Small intestine (tissue), 7 donors: ENCODE data around the gene HNRNPR. TPM values are rescaled to one million over a fixed set of nuclear protein-coding genes. Genes with fewer than 3 reads are reported as not detected.
A peak's percentile ranks its signal among the peaks of the same experiment; 100 is the strongest.

Source experiments
- DNase-seq, 2 donors: peaks; one replicate each; pipeline versions ENCODE4 v3.0.0 to v3.0.0-alpha.2; 2013
- FAIRE-seq: peaks from 2 replicates; lab custom pipeline; 2012; peaks lifted over from hg19 to GRCh38; lab: Jason Lieb, UNC
- H3K27ac ChIP-seq, 3 donors: one replicate each; pipeline ENCODE4 v1.5.1; 2013; ENCODE audit warnings: low read length in 2 of 3, mild to moderate bottlenecking in 2 of 3, control low read depth in 1 of 3, inconsistent platforms in 1 of 3, low read depth in 1 of 3, moderate library complexity in 1 of 3
- H3K27me3 ChIP-seq, 3 donors: one replicate each; pipeline ENCODE4 v1.6.1; 2013; ENCODE audit warnings: low read length in 3 of 3, inconsistent platforms in 1 of 3; ENCODE audit not compliant: control insufficient read depth in 3 of 3, insufficient read depth in 3 of 3
- H3K36me3 ChIP-seq, 3 donors: one replicate each; pipeline ENCODE4 v1.6.1; 2013; ENCODE audit warnings: low read length in 3 of 3, inconsistent platforms in 1 of 3, low read depth in 1 of 3, mild to moderate bottlenecking in 1 of 3, moderate library complexity in 1 of 3; ENCODE audit not compliant: control insufficient read depth in 3 of 3, insufficient read depth in 2 of 3
- H3K4me1 ChIP-seq, 3 donors: one replicate each; pipeline ENCODE4 v1.6.1; 2013; ENCODE audit warnings: low read length in 2 of 3, inconsistent platforms in 1 of 3, low read depth in 1 of 3, mild to moderate bottlenecking in 1 of 3, moderate library complexity in 1 of 3; ENCODE audit not compliant: control insufficient read depth in 3 of 3, insufficient read depth in 2 of 3
- H3K4me3 ChIP-seq, 3 donors: one replicate each; pipeline ENCODE4 v1.5.1; 2013; ENCODE audit warnings: low read length in 3 of 3, control low read depth in 1 of 3, inconsistent platforms in 1 of 3, low read depth in 1 of 3, mild to moderate bottlenecking in 1 of 3, moderate library complexity in 1 of 3
- H3K9me3 ChIP-seq, 2 donors: one replicate each; pipeline ENCODE4 v1.6.1; 2013; ENCODE audit warnings: low read depth in 1 of 2, low read length in 1 of 2; ENCODE audit not compliant: control insufficient read depth in 2 of 2, insufficient read depth in 1 of 2
- WGBS, 3 donors: extraction: QIAGEN DNeasy Blood & Tissue Kit; methylation state at CpG; one replicate each; pipeline ENCODE4 v1.1.7; 2013; 5-methylcytosine and 5-hydroxymethylcytosine counted together
- polyA plus RNA-seq, 4 donors: library from polyadenylated mRNA; stranded (reverse) in 3 of 4; unstranded in 1 of 4; fragments of 200-250 nt in 3 of 4; fragments of 120-200 nt in 1 of 4; gene quantifications; one replicate each; pipeline versions ENCODE4 v1.2.1 to v1.2.3, GENCODE V29; 2013
- donor health status: healthy with polysubstance abuse.
- donor health status: control.
- donor health status: control.
- donor health status: Bipolar disorder and iron deficiency.
- donor health status: healthy.

HNRNPR gene
- polyA plus RNA-seq, 4 donors = 47.8 to 148 (median 78.2) TPM

DNA sequence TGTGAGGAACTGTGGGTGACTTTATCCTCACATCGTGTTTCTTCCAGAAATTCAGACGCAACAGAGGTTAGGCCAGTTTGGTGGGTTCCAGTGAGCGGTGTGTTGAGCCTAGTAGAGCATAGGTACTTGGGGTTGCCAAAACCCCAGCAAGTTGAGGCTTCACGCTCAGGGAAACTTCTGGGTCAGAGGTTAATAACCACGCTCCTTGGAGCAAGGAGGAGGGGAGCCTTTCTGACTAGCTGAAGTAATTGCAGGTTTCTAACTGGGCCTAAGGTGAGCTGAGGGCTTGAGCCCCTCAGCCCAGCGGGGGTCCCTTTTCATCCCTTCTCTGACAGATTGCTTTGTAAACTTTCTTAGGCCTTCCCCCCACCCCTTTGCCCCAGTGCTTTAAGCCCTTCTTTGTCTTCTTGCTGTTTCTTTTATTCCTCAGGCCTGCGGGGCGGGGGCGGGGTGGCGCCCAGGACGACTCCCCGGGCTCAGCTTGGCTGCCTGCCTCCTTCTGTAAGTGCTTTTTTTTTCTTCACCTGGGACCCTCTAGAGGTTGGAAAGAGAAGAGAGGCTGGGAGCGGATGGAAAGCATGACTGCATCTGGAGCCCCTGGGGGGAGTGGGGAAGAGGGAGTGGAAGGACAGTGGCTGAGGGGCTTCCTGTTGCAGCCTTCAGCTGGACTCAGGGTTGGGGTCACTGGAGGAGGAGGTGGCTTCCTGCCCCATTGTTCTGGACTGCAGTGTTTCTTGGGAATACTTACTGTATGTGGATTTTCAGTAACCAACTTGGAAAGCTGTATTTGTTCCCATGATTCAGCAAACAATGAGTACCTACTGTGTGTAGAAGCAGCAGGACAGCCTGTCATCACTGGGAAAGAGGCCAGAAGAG lies 26.9 kb upstream of the HNRNPR start:
- Histone ChIP-seq H3K4me1 (peaks cover 4 to 37% (median 9%) of the 10 kb centered on the region in 3 donors), H3K27me3 (no peaks in the 10 kb centered on the region), H3K4me3 (peak overlapping the region in 1 of 3 donors; percentile 98), H3K27ac (peak overlapping the region; percentile 27 to 99 (median 50)), H3K9me3 (peaks cover 0 to 5% of the 10 kb centered on the region in 2 donors), H3K36me3 (peaks cover 0 to 9% (median 3%) of the 10 kb centered on the region in 3 donors)
- WGBS, 3 donors = 26 to 35% (median 32%) methylated on average over 13 of the region's 13 CpGs
- DNase-seq = peak; percentile 43 to 53
- no peak for FAIRE-seq

DNA sequence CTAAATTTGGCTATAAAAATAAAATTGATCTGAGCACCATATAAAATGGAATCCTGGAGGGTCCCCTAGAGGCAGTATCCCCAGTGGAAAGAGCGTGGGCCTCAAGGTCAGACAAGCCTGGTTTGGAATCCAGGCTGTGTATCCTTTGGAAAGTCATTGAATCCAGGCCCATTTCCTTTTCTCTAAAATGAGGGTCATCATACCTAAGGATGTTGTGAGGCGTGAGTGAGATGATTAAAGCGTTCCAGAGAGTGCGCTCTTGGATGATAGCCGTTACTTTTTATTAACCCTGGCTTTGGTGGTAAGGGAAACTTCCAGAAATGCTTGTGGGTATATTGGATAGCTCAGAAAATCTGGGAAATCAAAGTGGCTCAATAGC lies 26.2 kb upstream of the HNRNPR start:
- peak overlapping the region; percentile 27 to 99 (median 50) for H3K27ac ChIP-seq
- 62 to 73% (median 66%) methylated on average over 5 of the region's 5 CpGs for WGBS, 3 donors
- DNase-seq = no peak

DNA sequence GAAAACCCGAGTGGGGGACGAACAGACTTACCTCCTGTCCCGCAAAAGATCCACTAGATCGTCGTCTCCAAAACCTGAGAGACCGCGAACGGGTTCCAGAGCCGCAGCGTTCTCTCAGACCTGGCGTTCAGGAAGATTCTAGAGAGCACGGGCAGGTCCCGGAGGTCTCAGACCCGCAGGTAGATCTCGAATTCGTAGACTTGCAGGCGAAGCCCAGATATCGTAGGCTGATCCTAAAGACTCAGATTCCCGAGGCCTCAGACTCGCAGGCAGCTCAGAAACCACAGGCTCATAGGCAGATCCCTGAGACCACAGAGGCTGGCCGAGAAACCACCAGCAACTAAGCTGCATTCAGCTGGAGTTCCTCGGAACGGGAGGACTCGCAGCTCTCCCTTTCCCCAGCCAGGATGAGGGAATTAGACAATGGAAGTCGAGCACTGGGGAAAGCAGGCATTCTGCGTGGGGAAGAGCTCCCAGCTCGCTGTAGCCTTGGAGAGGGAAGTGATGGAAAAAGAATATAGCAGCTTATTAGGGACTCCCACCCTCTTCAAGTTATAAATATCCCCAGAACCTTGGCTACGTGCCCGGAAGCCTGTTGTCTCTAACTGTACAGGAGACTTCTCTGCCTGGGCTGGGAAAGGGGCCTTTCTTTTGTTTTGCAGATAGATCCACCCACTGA lies 25.4 kb upstream of the HNRNPR start, which contains the start of gene ZNF436:
TSS of gene ZNF436 (minus strand) at position 502 of the 679 bp plus-strand sequence. CDS start 1,831 bp downstream, outside the sequence.
- Histone ChIP-seq H3K36me3 (peaks cover 0 to 19% (median 3%) of the 10 kb centered on the region in 3 donors), H3K4me3 (peak within 1 kb of the TSS; percentile 85 to 98 (median 87)), H3K27ac (peak within 1 kb of the TSS; percentile 87 to 99 (median 91)), H3K9me3 (peaks cover 0 to 14% of the 10 kb centered on the region in 2 donors), H3K4me1 (peaks cover 4 to 37% (median 9%) of the 10 kb centered on the region in 3 donors), H3K27me3 (no peaks in the 10 kb centered on the region)
- WGBS, 3 donors = 1% methylated on average over 29 of the region's 29 CpGs
- DNase-seq (peak; percentile 60 to 81), FAIRE-seq (no peak)

More for the DNA sequence above, 26.2 kb upstream of the HNRNPR start:
- peaks cover 0 to 13% (median 3%) of the 10 kb centered on the region in 3 donors for H3K36me3 ChIP-seq
- H3K4me3 ChIP-seq = peak overlapping the region in 2 of 3 donors; percentile 8 to 98
- peaks cover 0 to 10% of the 10 kb centered on the region in 2 donors for H3K9me3 ChIP-seq
- no peak for FAIRE-seq
- H3K4me1 ChIP-seq = peaks cover 4 to 37% (median 9%) of the 10 kb centered on the region in 3 donors
- no peaks in the 10 kb centered on the region for H3K27me3 ChIP-seq

DNA sequence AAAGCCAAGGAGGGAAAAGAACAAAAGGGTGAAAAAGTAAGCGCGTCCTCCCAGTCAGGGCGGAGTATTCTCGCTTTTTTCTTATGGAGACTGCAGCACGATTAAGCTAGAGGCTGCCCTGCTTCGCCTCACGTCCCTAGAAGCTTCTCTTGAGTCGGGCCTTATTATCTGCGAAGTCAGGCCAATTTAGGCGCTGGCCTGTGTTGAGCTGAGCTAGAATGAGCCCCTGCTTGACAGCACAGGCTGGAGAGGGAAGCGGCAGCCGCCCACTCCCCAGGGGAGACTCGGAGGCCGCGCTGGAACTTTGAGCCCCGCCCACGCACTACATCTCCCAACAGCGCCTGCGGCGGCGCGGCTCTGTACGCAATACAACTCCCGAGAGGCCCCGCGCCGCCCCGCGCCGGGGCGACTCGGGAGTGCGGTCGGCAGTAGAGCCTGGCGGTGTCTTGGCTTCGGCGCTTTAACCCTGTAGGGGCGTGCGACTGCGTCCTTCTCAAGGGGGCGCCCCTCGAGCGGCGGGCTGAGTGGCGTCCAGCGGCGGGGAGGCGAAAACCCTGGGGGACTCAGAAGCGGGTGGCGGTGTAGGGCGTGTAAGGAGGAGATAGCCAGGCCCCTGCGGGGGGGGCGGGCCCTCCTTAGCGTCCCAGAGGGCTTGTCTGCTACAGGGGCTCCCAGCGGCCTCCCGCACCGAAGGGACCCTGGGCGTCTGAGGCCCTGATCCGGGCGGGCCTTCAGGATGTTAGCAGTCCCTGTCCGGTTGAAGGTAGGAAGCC lies 24.7 kb upstream of the HNRNPR start:
- DNase-seq = peak; percentile 90 to 96
- FAIRE-seq = no peak
- Histone ChIP-seq H3K36me3 (peaks cover 0 to 25% (median 4%) of the 10 kb centered on the region in 3 donors), H3K4me3 (peak overlapping the region; percentile 85 to 98 (median 87)), H3K27ac (peak overlapping the region; percentile 87 to 99 (median 91)), H3K9me3 (peaks cover 0 to 21% of the 10 kb centered on the region in 2 donors), H3K27me3 (no peaks in the 10 kb centered on the region), H3K4me1 (peaks cover 4 to 37% (median 9%) of the 10 kb centered on the region in 3 donors)
- 0 to 1% (median 1%) methylated on average over 51 to 61 of the region's 61 CpGs for WGBS, 3 donors

DNA sequence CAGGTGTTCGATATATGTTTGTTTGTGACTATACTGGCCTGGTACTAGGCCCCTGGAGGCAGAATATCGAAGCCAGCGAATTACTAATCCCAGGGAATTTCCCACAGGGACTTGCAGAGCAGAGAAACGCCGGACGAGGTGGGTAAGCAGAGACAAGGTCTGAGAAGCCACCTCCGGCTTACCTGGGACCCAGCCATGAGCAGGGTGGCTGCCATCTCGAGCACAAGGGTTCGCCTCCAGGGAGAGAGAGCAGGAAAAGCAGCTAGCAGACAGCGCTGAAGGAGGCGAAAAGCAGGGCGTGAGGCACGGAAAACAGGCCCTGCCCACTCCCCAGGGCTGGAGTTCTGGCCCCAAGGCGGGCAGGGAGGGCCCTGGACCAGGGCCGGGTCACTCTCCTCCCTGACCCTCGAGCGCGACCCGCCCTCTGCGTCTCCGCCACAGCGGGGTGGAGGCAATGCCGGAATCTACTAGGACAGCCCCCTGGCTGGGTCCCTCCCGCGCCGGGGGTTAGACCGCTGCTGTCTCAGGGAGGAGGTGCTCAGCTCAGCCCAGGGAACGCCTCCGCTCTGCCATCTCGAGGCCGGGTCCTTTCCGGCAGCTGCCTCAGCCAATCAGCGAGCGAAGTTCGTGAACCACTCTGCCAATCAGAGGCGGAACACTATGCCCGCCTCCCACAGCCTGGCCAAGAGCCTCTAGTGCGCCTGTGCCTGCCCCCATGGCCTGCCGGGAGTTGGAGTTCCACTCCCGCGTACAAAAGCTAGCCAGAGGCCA lies 23.9 kb upstream of the HNRNPR start:
- FAIRE-seq = no peak
- no peaks in the 10 kb centered on the region for H3K27me3 ChIP-seq
- peaks cover 2 to 33% (median 10%) of the 10 kb centered on the region in 3 donors for H3K36me3 ChIP-seq
- peaks cover 4 to 37% (median 9%) of the 10 kb centered on the region in 3 donors for H3K4me1 ChIP-seq
- H3K9me3 ChIP-seq = peaks cover 0 to 29% of the 10 kb centered on the region in 2 donors
- H3K27ac ChIP-seq = peak overlapping the region; percentile 87 to 99 (median 91)
- WGBS, 3 donors = 1 to 2% (median 1%) methylated on average over 31 to 41 of the region's 41 CpGs
- H3K4me3 ChIP-seq = peak overlapping the region; percentile 85 to 98 (median 87)
- DNase-seq = peak; percentile 99 to 100

DNA sequence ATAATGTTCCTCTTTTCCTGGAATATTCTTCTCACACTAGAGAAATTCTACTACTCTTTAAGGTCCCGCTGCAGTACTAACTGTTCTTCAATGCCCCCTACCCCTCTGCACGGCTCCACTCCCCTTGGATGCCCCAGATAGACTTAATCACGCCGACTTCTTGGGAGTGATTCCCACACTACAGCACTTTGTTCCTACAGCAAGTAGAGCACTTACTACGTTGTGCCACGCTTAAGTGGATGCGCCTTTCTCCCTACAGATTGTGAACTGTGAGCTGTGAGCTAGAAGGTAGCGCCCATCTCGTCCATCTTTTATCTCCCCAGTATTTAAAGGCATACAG lies 23.3 kb upstream of the HNRNPR start:
- Histone ChIP-seq H3K9me3 (peaks cover 3 to 34% of the 10 kb centered on the region in 2 donors), H3K27me3 (no peaks in the 10 kb centered on the region), H3K4me1 (peaks cover 4 to 37% (median 9%) of the 10 kb centered on the region in 3 donors), H3K4me3 (peak overlapping the region; percentile 45 to 98 (median 85)), H3K27ac (peak overlapping the region; percentile 86 to 99 (median 87)), H3K36me3 (peaks cover 8 to 32% (median 16%) of the 10 kb centered on the region in 3 donors)
- FAIRE-seq = no peak
- WGBS, 3 donors = 30 to 48% (median 45%) methylated on average over 9 of the region's 9 CpGs
- peak in 1 of 2 donors; percentile 48 for DNase-seq

DNA sequence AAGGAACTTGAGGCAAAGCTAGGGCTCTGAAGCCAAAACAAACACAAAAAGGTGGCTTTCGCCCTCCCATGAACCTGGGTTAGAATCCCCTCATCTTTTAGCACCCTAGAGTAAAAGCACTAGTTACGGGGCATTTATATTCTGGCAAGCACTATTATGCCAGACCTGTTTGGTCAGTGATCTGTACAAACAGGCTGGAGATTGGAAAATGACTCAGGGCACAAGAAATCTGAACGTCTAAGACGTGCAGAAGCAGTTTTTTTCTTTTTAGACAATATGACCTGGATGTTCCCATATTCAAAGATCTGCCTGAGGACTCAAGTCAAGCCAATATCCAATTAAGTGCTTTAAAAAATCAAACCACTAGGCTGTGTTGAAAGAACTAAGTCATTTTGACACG lies 22.5 kb upstream of the HNRNPR start:
- 85 to 86% (median 85%) methylated on average over 5 of the region's 5 CpGs for WGBS, 3 donors
- DNase-seq = no peak
- Histone ChIP-seq H3K9me3 (peaks cover 4 to 42% of the 10 kb centered on the region in 2 donors), H3K27me3 (no peaks in the 10 kb centered on the region), H3K4me1 (peaks cover 4 to 32% (median 9%) of the 10 kb centered on the region in 3 donors), H3K4me3 (no peak overlapping the region), H3K27ac (no peak overlapping the region), H3K36me3 (peaks cover 14 to 32% (median 23%) of the 10 kb centered on the region in 3 donors)
- FAIRE-seq = no peak
